ENCODE data around the gene MS4A18. TPM values are rescaled to one million over a fixed set of nuclear protein-coding genes. Genes with fewer than 3 reads are reported as not detected.

Gene MS4A18
- total and polyA plus RNA-seq, 10 of the 15 experiments (the other 5 are each of a cell fraction or from before 2014, with no cell fraction given), result not detected

DNA sequence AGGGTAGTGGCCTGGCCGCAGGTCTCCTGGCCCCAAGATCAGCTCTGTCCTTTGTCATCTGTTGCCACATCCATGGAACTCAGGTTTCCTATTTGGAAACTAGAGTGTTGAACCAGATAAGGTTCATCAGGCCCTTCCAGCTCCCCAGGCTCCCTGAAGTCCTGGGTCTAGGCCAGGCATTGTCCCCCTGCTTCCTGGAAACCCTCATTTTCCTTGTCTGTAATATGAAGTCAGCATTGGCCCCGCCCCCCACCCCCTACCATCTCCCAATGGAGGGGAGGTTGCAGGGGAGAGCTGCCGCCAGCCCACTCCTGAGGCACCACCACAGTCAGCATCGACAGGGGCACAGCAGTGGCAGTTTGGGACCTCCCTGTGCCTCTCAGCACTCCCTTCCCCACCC is 51.6 kb downstream of the MS4A18 start:
- RAD21 ChIA-PET (ENCODE audit: unreplicated experiment), result interaction anchor here (0.6 to 8.4 kb wide), 12 partner anchors 9 to 414 kb away, joined by 3 to 119 read pairs (median 4); partner anchors contain the start of genes MS4A10 and TMEM109
- Histone ChIP-seq H3K79me2 (ENCODE audit: control insufficient read depth, insufficient read depth, low read length) (no peaks in the 10 kb centered on the region), H3K4me1 (ENCODE audit: control insufficient read depth, insufficient read depth, low read length) (peaks cover 11% of the 10 kb centered on the region), H3K36me3 (ENCODE audit: control insufficient read depth in 2 of 2, insufficient read depth in 2 of 2, low read length in 1 of 2) (no peaks in the 10 kb centered on the region), H3K9ac (ENCODE audit: control insufficient read depth, insufficient read depth, low read length) (no peak overlapping the region), H3K27me3 (replicated peaks in 1 of 2; ENCODE audit: control insufficient read depth in 2 of 2, insufficient read depth in 2 of 2, low read length in 1 of 2) (no peaks in the 10 kb centered on the region), H3K27ac (ENCODE audit: control insufficient read depth, insufficient read depth) (no peak overlapping the region), H3K4me2 (ENCODE audit: control insufficient read depth, insufficient read depth) (no peak overlapping the region), H3K4me3 (no peak overlapping the region), H4K20me1 (ENCODE audit: control insufficient read depth, insufficient read depth) (no peaks in the 10 kb centered on the region; the same call in 1 of the 2 replicates), H2AFZ (ENCODE audit: control insufficient read depth, low read depth, low read length) (no peak overlapping the region), H3K9me3 (replicated peaks; ENCODE audit: control insufficient read depth, insufficient read depth, low read length) (no peaks in the 10 kb centered on the region; the same call in 2 of the 3 replicates)
- TF ChIP-seq KAT2A (conservative IDR thresholded peaks at IDR 0.05; ENCODE audit: control insufficient read depth, low read depth, low read length) (no peak), SREBF1 (IDR thresholded peaks at IDR 0.05; ENCODE audit: low read length) (no peak), STAT3 (IDR thresholded peaks at IDR 0.05; ENCODE audit: low read depth, low read length) (no peak)
- FAIRE-seq (no peak), ATAC-seq (no peak), DNase-seq (ENCODE audit: low read depth, low spot score) (no peak)
- in situ Hi-C loops (cut with MboI), result no loop called here
- no TSS peak for BruUV-seq (replicated peaks)
- intact Hi-C loops (cut with micrococcal nuclease; ENCODE audit: unreplicated experiment), result no loop called here
- WGBS (ENCODE audit: insufficient coverage, insufficient replicate concordance, low lambda C conversion rate, missing lambda C conversion rate), result 65% methylated on average over 4 of the region's 4 CpGs
- CTCF ChIA-PET, result interaction anchor here (0.7 to 9.3 kb wide), 19 partner anchors 9 to 511 kb away, joined by 3 to 184 read pairs (median 11); partner anchors contain the start of genes MS4A10, PRPF19, TMEM109 and ZP1
- POLR2A ChIA-PET, result interaction anchor here (0.6 to 2.1 kb wide), 6 partner anchors 10 to 138 kb away, joined by 3 to 8 read pairs (median 5); partner anchors contain the start of gene TMEM109
- SMC1A ChIA-PET (ENCODE audit: uncharacterized antibody, unreplicated experiment), result interaction anchor here (1.0 to 12.5 kb wide), 13 partner anchors 10 to 412 kb away, joined by 3 to 143 read pairs (median 7); no protein-coding TSS in a partner anchor

DNA sequence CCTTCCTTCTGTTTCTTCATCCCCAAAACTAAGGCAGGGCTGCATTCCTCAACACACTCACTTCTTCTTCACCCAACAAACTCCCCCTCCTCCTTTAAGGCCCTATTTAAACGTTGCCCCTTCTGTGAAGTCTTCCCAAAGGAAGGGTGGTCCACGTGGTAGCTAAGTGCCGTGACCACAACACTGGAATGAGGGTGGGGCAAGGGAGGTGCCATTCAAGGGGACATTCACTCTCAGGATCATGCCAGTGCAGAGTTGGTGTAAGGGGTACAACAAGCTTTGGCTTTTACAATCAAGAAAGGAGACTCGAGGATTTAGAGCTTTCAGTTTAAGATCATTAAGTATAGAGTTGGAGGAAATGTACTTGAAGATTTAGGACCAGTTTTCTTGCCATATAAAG is 52.6 kb downstream of the MS4A18 start:
- H2AFZ ChIP-seq (ENCODE audit: control insufficient read depth, low read depth, low read length), result no peak overlapping the region
- ATAC-seq (no peak), FAIRE-seq (no peak), DNase-seq (ENCODE audit: low read depth, low spot score) (no peak)
- H3K27me3 ChIP-seq (replicated peaks in 1 of 2; ENCODE audit: control insufficient read depth in 2 of 2, insufficient read depth in 2 of 2, low read length in 1 of 2), result no peaks in the 10 kb centered on the region
- in situ Hi-C loops (cut with MboI), result no loop called here
- SMC1A ChIA-PET (ENCODE audit: uncharacterized antibody, unreplicated experiment), result interaction anchor here (0.9 to 12.5 kb wide), 8 partner anchors 13 to 352 kb away, joined by 3 to 143 read pairs (median 5); no protein-coding TSS in a partner anchor
- no peak overlapping the region for H3K27ac ChIP-seq (ENCODE audit: control insufficient read depth, insufficient read depth)
- POLR2A ChIA-PET, result interaction anchor here (1.4 to 2.1 kb wide), 3 partner anchors 11 to 127 kb away, joined by 3 to 7 read pairs (median 4); no protein-coding TSS in a partner anchor
- H3K4me1 ChIP-seq (ENCODE audit: control insufficient read depth, insufficient read depth, low read length), result peaks cover 10% of the 10 kb centered on the region
- intact Hi-C loops (cut with micrococcal nuclease; ENCODE audit: unreplicated experiment), result no loop called here
- H4K20me1 ChIP-seq (ENCODE audit: control insufficient read depth, insufficient read depth), result no peaks in the 10 kb centered on the region
- RAD21 ChIA-PET (ENCODE audit: unreplicated experiment), result interaction anchor here (1.4 to 8.4 kb wide), 4 partner anchors 13 to 135 kb away, joined by 4 to 119 read pairs (median 25); no protein-coding TSS in a partner anchor
- H3K9ac ChIP-seq (ENCODE audit: control insufficient read depth, insufficient read depth, low read length), result no peak overlapping the region
- no peaks in the 10 kb centered on the region for H3K9me3 ChIP-seq (replicated peaks; ENCODE audit: control insufficient read depth, insufficient read depth, low read length)
- no peaks in the 10 kb centered on the region for H3K79me2 ChIP-seq (ENCODE audit: control insufficient read depth, insufficient read depth, low read length)
- BruUV-seq (replicated peaks), result no TSS peak
- CTCF ChIA-PET, result interaction anchor here (0.5 to 9.3 kb wide), 11 partner anchors 12 to 512 kb away, joined by 3 to 184 read pairs (median 18); partner anchors contain the start of gene PRPF19
- 59% methylated on average over 4 of the region's 4 CpGs for WGBS (ENCODE audit: insufficient coverage, insufficient replicate concordance, low lambda C conversion rate, missing lambda C conversion rate)
- no peaks in the 10 kb centered on the region for H3K36me3 ChIP-seq (ENCODE audit: control insufficient read depth in 2 of 2, insufficient read depth in 2 of 2, low read length in 1 of 2)
- H3K4me3 ChIP-seq, result no peak overlapping the region
- no peak overlapping the region for H3K4me2 ChIP-seq (ENCODE audit: control insufficient read depth, insufficient read depth)
- TF ChIP-seq IRF4 (IDR thresholded peaks at IDR 0.05; ENCODE audit: low read depth, low read length), result no peak
- TF ChIP-seq STAT3 (IDR thresholded peaks at IDR 0.05; ENCODE audit: low read depth, low read length), result no peak
- no peak for TF ChIP-seq TBL1XR1 (IDR thresholded peaks at IDR 0.05; ENCODE audit: low read depth, low read length)
- no peak for TF ChIP-seq TCF7 (IDR thresholded peaks at IDR 0.05; ENCODE audit: borderline replicate concordance)
- no peak for TF ChIP-seq MYC (IDR thresholded peaks at IDR 0.05; ENCODE audit: insufficient read depth, insufficient read length, insufficient replicate concordance, low read length, severe bottlenecking)
- TF ChIP-seq BACH1 (IDR thresholded peaks at IDR 0.05; ENCODE audit: borderline replicate concordance), result no peak
- no peak for TF ChIP-seq ZNF622 (IDR thresholded peaks at IDR 0.05)
- TF ChIP-seq, protein P1, sequence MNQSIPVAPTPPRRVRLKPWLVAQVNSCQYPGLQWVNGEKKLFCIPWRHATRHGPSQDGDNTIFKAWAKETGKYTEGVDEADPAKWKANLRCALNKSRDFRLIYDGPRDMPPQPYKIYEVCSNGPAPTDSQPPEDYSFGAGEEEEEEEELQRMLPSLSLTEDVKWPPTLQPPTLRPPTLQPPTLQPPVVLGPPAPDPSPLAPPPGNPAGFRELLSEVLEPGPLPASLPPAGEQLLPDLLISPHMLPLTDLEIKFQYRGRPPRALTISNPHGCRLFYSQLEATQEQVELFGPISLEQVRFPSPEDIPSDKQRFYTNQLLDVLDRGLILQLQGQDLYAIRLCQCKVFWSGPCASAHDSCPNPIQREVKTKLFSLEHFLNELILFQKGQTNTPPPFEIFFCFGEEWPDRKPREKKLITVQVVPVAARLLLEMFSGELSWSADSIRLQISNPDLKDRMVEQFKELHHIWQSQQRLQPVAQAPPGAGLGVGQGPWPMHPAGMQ (IDR thresholded peaks at IDR 0.05; ENCODE audit: borderline replicate concordance), result no peak
- no peak for TF ChIP-seq NFXL1 (IDR thresholded peaks at IDR 0.05; ENCODE audit: borderline replicate concordance)
- TF ChIP-seq, protein P2, sequence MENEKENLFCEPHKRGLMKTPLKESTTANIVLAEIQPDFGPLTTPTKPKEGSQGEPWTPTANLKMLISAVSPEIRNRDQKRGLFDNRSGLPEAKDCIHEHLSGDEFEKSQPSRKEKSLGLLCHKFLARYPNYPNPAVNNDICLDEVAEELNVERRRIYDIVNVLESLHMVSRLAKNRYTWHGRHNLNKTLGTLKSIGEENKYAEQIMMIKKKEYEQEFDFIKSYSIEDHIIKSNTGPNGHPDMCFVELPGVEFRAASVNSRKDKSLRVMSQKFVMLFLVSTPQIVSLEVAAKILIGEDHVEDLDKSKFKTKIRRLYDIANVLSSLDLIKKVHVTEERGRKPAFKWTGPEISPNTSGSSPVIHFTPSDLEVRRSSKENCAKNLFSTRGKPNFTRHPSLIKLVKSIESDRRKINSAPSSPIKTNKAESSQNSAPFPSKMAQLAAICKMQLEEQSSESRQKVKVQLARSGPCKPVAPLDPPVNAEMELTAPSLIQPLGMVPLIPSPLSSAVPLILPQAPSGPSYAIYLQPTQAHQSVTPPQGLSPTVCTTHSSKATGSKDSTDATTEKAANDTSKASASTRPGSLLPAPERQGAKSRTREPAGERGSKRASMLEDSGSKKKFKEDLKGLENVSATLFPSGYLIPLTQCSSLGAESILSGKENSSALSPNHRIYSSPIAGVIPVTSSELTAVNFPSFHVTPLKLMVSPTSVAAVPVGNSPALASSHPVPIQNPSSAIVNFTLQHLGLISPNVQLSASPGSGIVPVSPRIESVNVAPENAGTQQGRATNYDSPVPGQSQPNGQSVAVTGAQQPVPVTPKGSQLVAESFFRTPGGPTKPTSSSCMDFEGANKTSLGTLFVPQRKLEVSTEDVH (IDR thresholded peaks at IDR 0.05; ENCODE audit: low read depth, partially characterized antibody), result no peak
- TF ChIP-seq FOS (IDR thresholded peaks at IDR 0.05; ENCODE audit: borderline replicate concordance, extremely low read depth, insufficient read length), result no peak
